Body of pancreas (tissue), 4 donors: Measurements from ENCODE around the gene RELN. TPM values are rescaled to one million over a fixed set of nuclear protein-coding genes. Genes with fewer than 3 reads are reported as not detected.

Experiments
- ATAC-seq: fragments of 150-250 bp; one replicate; pipeline ENCODE4 v1.9.1; 2016
- DNase-seq, 4 donors: peaks; one replicate each; pipeline ENCODE4 v3.0.0-alpha.2; 2019
- H3K27ac ChIP-seq, 4 donors: fragments of 200-600 bp; sonication (generic); 1 replicate in 3 of 4; 2 replicates in 1 of 4; pipeline versions ENCODE4 v1.5.1 to v1.6.1; 2016 to 2019; ENCODE audit warnings: mild to moderate bottlenecking in 1 of 4, mixed read lengths in 1 of 4, moderate library complexity in 1 of 4
- H3K27me3 ChIP-seq, 2 donors: fragments of 200-600 bp; sonication (generic); one replicate each; pipeline ENCODE4 v1.6.0; 2016; ENCODE audit warnings: mild to moderate bottlenecking in 1 of 2
- H3K36me3 ChIP-seq, 2 donors: fragments of 200-600 bp; sonication (generic); replicated peaks in 1 of 2; 2 replicates each; pipeline ENCODE4 v1.5.1; 2016; ENCODE audit warnings: low read depth in 2 of 2; ENCODE audit not compliant: insufficient read depth in 1 of 2
- H3K4me1 ChIP-seq: fragments of 200-600 bp; sonication (generic); one replicate; pipeline ENCODE4 v1.6.0; 2016
- H3K4me3 ChIP-seq, 2 donors: fragments of 200-600 bp; sonication (generic); 1 replicate in 1 of 2; 2 replicates in 1 of 2; pipeline ENCODE4 v1.5.1; 2016 to 2019
- H3K9me3 ChIP-seq, 3 donors: fragments of 200-600 bp; sonication (generic); 1 replicate in 2 of 3; 2 replicates in 1 of 3; pipeline ENCODE4 v1.5.1; 2016
- POLR2A ChIP-seq, 3 donors: fragments of 450-650 bp; IDR thresholded peaks; one replicate each; pipeline ENCODE4 v1.6.1; 2016; ENCODE audit warnings: antibody characterized with exemption in 3 of 3, mild to moderate bottlenecking in 2 of 3
- whole genome bisulfite sequencing, 2 donors: methylation state at CpG; one replicate each; pipeline ENCODE4 v1.1.5; 2017; 5-methylcytosine and 5-hydroxymethylcytosine counted together
- intact Hi-C: fragments of 100-400 bp; cut with DNase I; formaldehyde crosslinking; loops from one replicate; pipeline ENCODE4 v1.15.1; 2023
- total RNA-seq, 2 donors: library from RNA; depleted of rRNA; stranded (reverse); fragments of >200 nt; gene quantifications; one replicate each; pipeline ENCODE4 v1.1.0, GENCODE V29; 2016
- TF ChIP-seq, protein P1 (sequence below), 7 experiments: fragments of 450-650 bp in 4 of 7; fragments of 200-600 bp in 3 of 7; sonication (generic) in 3 of 7; IDR thresholded peaks; one replicate each; pipeline ENCODE4 v1.5.1; 2016 to 2019; ENCODE audit warnings: antibody characterized with exemption in 7 of 7

RELN gene
- total RNA-seq, 2 donors from 2014 or later, result 0.33 to 3.9 TPM

DNA sequence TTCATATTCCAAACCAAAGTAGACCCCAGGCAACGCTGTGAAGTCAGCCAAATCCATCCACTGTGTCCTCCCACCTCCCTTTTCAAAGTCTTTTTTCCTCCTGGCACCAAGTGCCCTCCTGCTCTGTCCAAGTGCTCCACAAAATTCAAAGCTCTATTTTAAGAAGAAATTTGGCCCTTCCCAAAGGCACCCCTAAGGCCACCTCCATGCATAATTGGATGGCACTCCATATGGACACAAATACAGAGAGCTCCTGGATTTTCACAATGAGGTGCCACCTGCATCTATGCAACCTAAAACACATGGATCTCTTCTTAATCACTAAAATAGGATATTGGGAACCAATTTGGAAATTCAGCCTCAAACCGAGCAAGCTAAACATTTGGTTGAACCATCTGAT, 121.6 kb downstream of the RELN start:
- intact Hi-C loops, result no loop called here
- WGBS, 2 donors, result 76 to 93% methylated on average over 2 of the region's 2 CpGs

DNA sequence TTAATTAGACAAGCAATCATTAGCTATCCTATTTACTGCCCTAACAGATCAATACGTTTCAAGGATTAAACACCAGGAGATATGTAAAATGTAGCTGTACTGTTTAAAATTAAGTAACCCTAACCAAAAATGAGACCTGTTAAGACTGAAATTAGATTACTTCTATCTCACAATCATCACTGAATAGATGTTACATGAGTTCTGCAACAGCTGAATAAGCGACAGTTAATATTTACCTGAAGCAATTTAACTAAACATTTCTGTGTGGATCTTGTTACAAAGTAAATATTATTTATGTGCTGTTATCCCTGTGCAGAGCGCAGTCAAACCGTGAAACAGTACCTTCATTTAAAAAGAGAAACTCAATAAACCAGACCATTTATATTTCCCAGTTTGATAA, 122.5 kb downstream of the RELN start:
- peak; percentile 33 for ATAC-seq
- TF ChIP-seq POLR2A (IDR thresholded peaks at IDR 0.05), result no peak
- TF ChIP-seq, protein P1, sequence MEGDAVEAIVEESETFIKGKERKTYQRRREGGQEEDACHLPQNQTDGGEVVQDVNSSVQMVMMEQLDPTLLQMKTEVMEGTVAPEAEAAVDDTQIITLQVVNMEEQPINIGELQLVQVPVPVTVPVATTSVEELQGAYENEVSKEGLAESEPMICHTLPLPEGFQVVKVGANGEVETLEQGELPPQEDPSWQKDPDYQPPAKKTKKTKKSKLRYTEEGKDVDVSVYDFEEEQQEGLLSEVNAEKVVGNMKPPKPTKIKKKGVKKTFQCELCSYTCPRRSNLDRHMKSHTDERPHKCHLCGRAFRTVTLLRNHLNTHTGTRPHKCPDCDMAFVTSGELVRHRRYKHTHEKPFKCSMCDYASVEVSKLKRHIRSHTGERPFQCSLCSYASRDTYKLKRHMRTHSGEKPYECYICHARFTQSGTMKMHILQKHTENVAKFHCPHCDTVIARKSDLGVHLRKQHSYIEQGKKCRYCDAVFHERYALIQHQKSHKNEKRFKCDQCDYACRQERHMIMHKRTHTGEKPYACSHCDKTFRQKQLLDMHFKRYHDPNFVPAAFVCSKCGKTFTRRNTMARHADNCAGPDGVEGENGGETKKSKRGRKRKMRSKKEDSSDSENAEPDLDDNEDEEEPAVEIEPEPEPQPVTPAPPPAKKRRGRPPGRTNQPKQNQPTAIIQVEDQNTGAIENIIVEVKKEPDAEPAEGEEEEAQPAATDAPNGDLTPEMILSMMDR (IDR thresholded peaks at IDR 0.05), result no peak
- Histone ChIP-seq H3K27me3 (no peaks in the 10 kb centered on the region), H3K4me3 (no peak overlapping the region), H3K36me3 (no peaks in the 10 kb centered on the region), H3K27ac (no peak overlapping the region), H3K9me3 (no peaks in the 10 kb centered on the region), H3K4me1 (peaks cover 9% of the 10 kb centered on the region)
- intact Hi-C loops, result no loop called here
- 8 to 19% methylated on average over 4 of the region's 4 CpGs for WGBS, 2 donors
- no peak for DNase-seq

More for the DNA sequence above, 121.6 kb downstream of the RELN start:
- ATAC-seq, result no peak
- Histone ChIP-seq H3K9me3 (no peaks in the 10 kb centered on the region), H3K4me3 (no peak overlapping the region), H3K27ac (no peak overlapping the region), H3K27me3 (no peaks in the 10 kb centered on the region), H3K36me3 (no peaks in the 10 kb centered on the region), H3K4me1 (peaks cover 9% of the 10 kb centered on the region)
- DNase-seq, result no peak
- TF ChIP-seq, protein P1 (IDR thresholded peaks at IDR 0.05), result no peak
- no peak for TF ChIP-seq POLR2A (IDR thresholded peaks at IDR 0.05)

DNA sequence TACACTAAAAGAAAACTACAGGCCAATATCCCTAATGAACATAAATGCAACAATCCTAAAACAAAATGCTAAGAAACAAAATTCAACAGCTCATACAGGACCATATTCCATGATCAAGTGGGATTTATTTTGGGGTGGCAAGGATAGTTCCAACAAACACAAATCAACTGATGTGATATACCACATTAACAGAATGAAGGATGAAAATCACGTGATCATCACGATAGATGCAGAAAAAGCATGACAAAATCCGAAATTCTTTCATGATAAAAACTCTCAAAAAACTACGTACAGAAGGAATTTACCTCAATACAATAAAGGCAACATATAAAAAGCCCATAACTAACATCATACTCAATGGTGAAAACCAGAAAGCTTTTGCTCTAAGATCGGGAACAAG, 124.0 kb downstream of the RELN start:
- peaks cover 19% of the 10 kb centered on the region for H3K4me1 ChIP-seq
- H3K27ac ChIP-seq, result no peak overlapping the region
- no peaks in the 10 kb centered on the region for H3K36me3 ChIP-seq
- intact Hi-C loops, result no loop called here
- DNase-seq (no peak), ATAC-seq (no peak)
- 92 to 94% methylated on average over 5 of the region's 5 CpGs for WGBS, 2 donors
- H3K27me3 ChIP-seq, result no peaks in the 10 kb centered on the region
- no peak overlapping the region for H3K4me3 ChIP-seq
- H3K9me3 ChIP-seq, result no peaks in the 10 kb centered on the region
- no peak for TF ChIP-seq POLR2A (IDR thresholded peaks at IDR 0.05)
- TF ChIP-seq, protein P1 (IDR thresholded peaks at IDR 0.05), result no peak

DNA sequence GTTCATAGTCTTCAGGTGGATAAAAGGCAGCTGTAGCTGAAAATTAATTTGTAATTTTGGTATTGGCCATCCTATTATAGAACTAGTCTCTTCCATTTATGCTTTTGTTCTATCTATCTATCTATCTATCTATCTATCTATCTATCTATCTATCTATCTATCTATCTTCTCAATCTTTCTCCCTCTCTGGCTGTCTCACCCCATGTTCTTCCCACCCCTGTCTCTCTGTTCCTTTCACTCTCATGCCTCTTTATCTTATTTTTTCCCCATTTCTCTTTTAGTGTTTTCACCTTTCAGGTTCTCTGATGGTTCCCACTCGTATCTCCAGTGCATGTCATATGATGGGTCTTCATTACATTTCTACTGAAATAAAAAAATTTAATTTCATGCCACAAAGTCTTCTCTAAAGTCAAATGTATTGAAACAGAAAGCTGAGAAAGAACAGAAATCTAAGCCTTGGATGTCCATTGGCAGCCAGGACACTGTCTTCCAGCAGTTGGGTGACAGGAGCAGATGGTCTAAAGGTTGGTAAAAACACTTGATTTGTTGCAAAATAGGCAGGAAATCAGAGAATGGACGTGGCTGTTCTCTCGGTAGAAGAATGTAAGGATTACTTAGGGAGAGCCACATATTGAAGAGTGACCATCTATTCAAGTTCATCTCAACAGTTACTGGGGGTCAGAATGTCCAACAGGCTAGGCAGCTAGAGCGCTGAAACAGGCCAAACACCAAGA, 127.0 kb downstream of the RELN start:
- 75 to 76% methylated on average over 4 of the region's 4 CpGs for WGBS, 2 donors

More for the DNA sequence above, 127.0 kb downstream of the RELN start:
- Histone ChIP-seq H3K27ac (no peak overlapping the region), H3K36me3 (no peaks in the 10 kb centered on the region), H3K27me3 (no peaks in the 10 kb centered on the region), H3K4me1 (peaks cover 19% of the 10 kb centered on the region), H3K4me3 (no peak overlapping the region), H3K9me3 (no peaks in the 10 kb centered on the region)
- intact Hi-C loops, result no loop called here
- no peak for TF ChIP-seq POLR2A (IDR thresholded peaks at IDR 0.05)
- TF ChIP-seq, protein P1 (IDR thresholded peaks at IDR 0.05), result no peak
- ATAC-seq, result no peak
- no peak for DNase-seq
